ENCODE measurements around the gene DYRK2. TPM values are rescaled to one million over a fixed set of nuclear protein-coding genes. Genes with fewer than 3 reads are reported as not detected.

Gene DYRK2
- total and polyA plus RNA-seq, 10 of the 15 experiments (the other 5 are each of a cell fraction or from before 2014, with no cell fraction given): 3.1 to 35.9 (median 12.2) TPM

DNA sequence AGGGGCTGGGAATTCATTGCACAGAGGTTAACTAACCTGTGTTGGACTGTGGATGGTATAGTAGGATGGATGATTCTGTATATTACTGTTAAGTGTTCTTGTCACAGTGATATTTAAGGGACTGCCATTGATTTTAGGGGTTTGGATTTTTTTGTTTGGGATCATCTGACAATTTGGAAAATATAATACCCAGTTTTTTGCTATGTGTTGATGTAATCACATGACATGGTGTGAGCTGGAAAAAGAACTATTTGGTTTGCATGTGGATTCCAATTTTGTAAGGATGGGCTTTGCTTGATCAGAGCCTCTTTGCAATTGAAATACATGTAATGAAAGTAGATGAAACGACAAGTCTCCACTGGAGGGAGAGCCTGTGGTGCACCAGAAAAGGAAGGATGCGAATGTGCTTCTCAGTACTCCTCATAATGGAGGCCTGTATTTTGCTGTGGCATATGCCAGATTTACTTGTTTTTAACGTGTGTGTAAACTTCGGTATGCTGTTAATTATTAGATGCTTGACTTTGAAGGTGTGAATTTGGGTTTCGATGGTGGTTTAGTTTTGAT lies 2.7 kb downstream of the DYRK2 start:
- no TSS peak for BruUV-seq (replicated peaks)

More for the DNA sequence above, 2.7 kb downstream of the DYRK2 start:
- Histone ChIP-seq H3K4me2 (ENCODE audit: control insufficient read depth, insufficient read depth) (peak overlapping the region; percentile 95), H4K20me1 (ENCODE audit: control insufficient read depth, insufficient read depth) (peaks cover 3% of the 10 kb centered on the region; the same call in 1 of the 2 replicates), H3K9me3 (replicated peaks; ENCODE audit: control insufficient read depth, insufficient read depth, low read length) (no peaks in the 10 kb centered on the region), H3K27ac (ENCODE audit: control insufficient read depth, insufficient read depth) (peak overlapping the region; percentile 70), H2AFZ (ENCODE audit: control insufficient read depth, low read depth, low read length) (no peak overlapping the region), H3K27me3 (replicated peaks in 1 of 2; ENCODE audit: control insufficient read depth in 2 of 2, insufficient read depth in 2 of 2, low read length in 1 of 2) (no peaks in the 10 kb centered on the region), H3K36me3 (ENCODE audit: control insufficient read depth in 2 of 2, insufficient read depth in 2 of 2, low read length in 1 of 2) (peaks cover 0 to 4% of the 10 kb centered on the region in 2 experiments; a peak in 1 of 4 replicates), H3K4me1 (ENCODE audit: control insufficient read depth, insufficient read depth, low read length) (peaks cover 6% of the 10 kb centered on the region), H3K4me3 (peak overlapping the region; percentile 88), H3K79me2 (ENCODE audit: control insufficient read depth, insufficient read depth, low read length) (peaks cover 74% of the 10 kb centered on the region), H3K9ac (ENCODE audit: control insufficient read depth, insufficient read depth, low read length) (peak overlapping the region; percentile 81)
- WGBS (ENCODE audit: insufficient coverage, insufficient replicate concordance, low lambda C conversion rate, missing lambda C conversion rate): 24% methylated on average over 5 of the region's 5 CpGs
- ATAC-seq: peak; percentile 28
- ChIA-PET POLR2A (interaction anchor here (1.2 to 1.4 kb wide), 2 partner anchors 9 to 295 kb away, joined by 3 read pairs; no protein-coding TSS in a partner anchor), RAD21 (ENCODE audit: unreplicated experiment) (no interaction called here), CTCF (interaction anchor here (1.0 to 3.3 kb wide), 4 partner anchors 50 to 338 kb away, joined by 3 to 9 read pairs (median 5); partner anchors contain the start of gene IFNG-AS1), SMC1A (ENCODE audit: uncharacterized antibody, unreplicated experiment) (interaction anchor here (0.7 kb wide), 1 partner anchor 220 kb away, joined by 3 read pairs; no protein-coding TSS in a partner anchor)
- in situ Hi-C loops (cut with MboI): no loop called here
- peak; percentile 57 for FAIRE-seq
- no peak for DNase-seq (ENCODE audit: low read depth, low spot score)
- no peak for TF ChIP-seq NFIC (IDR thresholded peaks at IDR 0.05; ENCODE audit: low read depth, low read length)
- TF ChIP-seq POLR2AphosphoS5 (IDR thresholded peaks at IDR 0.05; ENCODE audit: low read length): no peak
- TF ChIP-seq YY1 (IDR thresholded peaks at IDR 0.05; ENCODE audit: low read depth, low read length): 0 out of 2 replicates have a peak, but pooled peaks have one; percentile 38
- peak; percentile 61 for TF ChIP-seq RAD21 (IDR thresholded peaks at IDR 0.05; ENCODE audit: insufficient read depth, low read depth, low read length)
- TF ChIP-seq CBX3 (IDR thresholded peaks at IDR 0.05; ENCODE audit: borderline replicate concordance, low read depth): no peak
- no peak for TF ChIP-seq GABPA (IDR thresholded peaks at IDR 0.05; ENCODE audit: low read depth)
- TF ChIP-seq CTCF (IDR thresholded peaks at IDR 0.05 in 2 of 3, conservative IDR thresholded peaks at IDR 0.05 in 1 of 3; ENCODE audit: control insufficient read depth in 2 of 3, extremely low read depth in 1 of 3, insufficient read depth in 1 of 3, low read depth in 3 of 3, low read length in 3 of 3): peak in 2 of 3 experiments; percentile 21 to 26; a peak in 2 of 6 replicates
- no peak for TF ChIP-seq GATAD2B (conservative IDR thresholded peaks at IDR 0.05; ENCODE audit: low read depth)
- no peak for TF ChIP-seq TARDBP (IDR thresholded peaks at IDR 0.05; ENCODE audit: borderline replicate concordance)
- TF ChIP-seq STAT1 (conservative IDR thresholded peaks at IDR 0.05): no peak
- peak; percentile 31; the same call in 1 of the 2 replicates for TF ChIP-seq SMC3 (IDR thresholded peaks at IDR 0.05; ENCODE audit: borderline replicate concordance, low read length)
- no peak for TF ChIP-seq POU2F2 (IDR thresholded peaks at IDR 0.05; ENCODE audit: borderline replicate concordance, low read depth, low read length)
- no peak for TF ChIP-seq CEBPB (IDR thresholded peaks at IDR 0.05; ENCODE audit: borderline replicate concordance in 1 of 2, low read depth in 2 of 2, low read length in 2 of 2)
- no peak for TF ChIP-seq LARP7 (IDR thresholded peaks at IDR 0.05)
- intact Hi-C loops (cut with micrococcal nuclease; ENCODE audit: unreplicated experiment): loop anchor here (1.0 to 10.0 kb wide), 3 partner anchors 48 to 296 kb away; no protein-coding TSS in a partner anchor
